Loucy (cell line): ENCODE measurements around the gene C1QL1.

ENCODE experiments used
- H2AFZ ChIP-seq: fragments of 200-600 bp; sonication (generic); 2 replicates; pipeline ENCODE4 v1.6.0; 2016; ENCODE audit warnings: antibody characterized with exemption, mild to moderate bottlenecking, low read length, moderate library complexity
- H3F3A ChIP-seq: fragments of 200-600 bp; 2 replicates; pipeline ENCODE4 v1.6.0; 2016; ENCODE audit warnings: antibody characterized with exemption, low read depth, mild to moderate bottlenecking
- H3K27me3 ChIP-seq: fragments of 200-600 bp; sonication (generic); 2 replicates; pipeline ENCODE4 v1.6.1; 2014; ENCODE audit warnings: low read length, mild to moderate bottlenecking; ENCODE audit not compliant: insufficient read depth, poor library complexity, severe bottlenecking
- H3K36me3 ChIP-seq: fragments of 200-600 bp; sonication (generic); 2 replicates; pipeline ENCODE4 v1.6.1; 2016; ENCODE audit warnings: low read length; ENCODE audit not compliant: insufficient read depth
- H3K4me1 ChIP-seq: fragments of 200-600 bp; sonication (generic); 2 replicates; pipeline ENCODE4 v1.5.1; 2014; ENCODE audit warnings: low read length, mild to moderate bottlenecking; ENCODE audit not compliant: insufficient read depth, poor library complexity, severe bottlenecking
- H3K4me2 ChIP-seq: fragments of 200-600 bp; sonication (generic); 2 replicates; pipeline ENCODE4 v1.6.0; 2014; ENCODE audit warnings: antibody characterized with exemption, low read length, low read depth, mild to moderate bottlenecking; ENCODE audit not compliant: poor library complexity, severe bottlenecking
- H3K4me3 ChIP-seq: fragments of 200-600 bp; sonication (generic); 2 replicates; pipeline ENCODE4 v1.5.1; 2014; ENCODE audit warnings: low read length, mild to moderate bottlenecking, mixed read lengths; ENCODE audit not compliant: poor library complexity, severe bottlenecking
- H3K79me2 ChIP-seq: fragments of 200-600 bp; sonication (generic); 2 replicates; pipeline ENCODE4 v1.6.1; 2014; ENCODE audit warnings: low read length; ENCODE audit not compliant: insufficient read depth
- H3K9ac ChIP-seq: fragments of 200-600 bp; sonication (generic); 2 replicates; pipeline ENCODE4 v1.6.0; 2014; ENCODE audit warnings: mild to moderate bottlenecking, low read depth, low read length, moderate library complexity; ENCODE audit not compliant: poor library complexity, severe bottlenecking
- H3K9me2 ChIP-seq: fragments of 200-600 bp; sonication (generic); replicated peaks from 2 replicates; pipeline ENCODE4 v1.6.1; 2016; ENCODE audit warnings: low read depth, low read length, mixed read lengths
- H3K9me3 ChIP-seq: fragments of 200-600 bp; sonication (generic); 2 replicates; pipeline ENCODE4 v1.6.1; 2014; ENCODE audit warnings: mild to moderate bottlenecking, antibody characterized with exemption, low read length, low read depth; ENCODE audit not compliant: insufficient read depth
- H4K20me1 ChIP-seq: fragments of 200-600 bp; sonication (generic); 2 replicates; pipeline ENCODE4 v1.6.0; 2014; ENCODE audit warnings: antibody characterized with exemption, low read length, mild to moderate bottlenecking; ENCODE audit not compliant: insufficient read depth, poor library complexity, severe bottlenecking
- EZH2phosphoT487 ChIP-seq: fragments of 200-600 bp; IDR thresholded peaks from 2 replicates; pipeline ENCODE4 v1.6.1; 2018; ENCODE audit warnings: antibody characterized with exemption, mild to moderate bottlenecking, moderate library complexity, borderline replicate concordance
- TF ChIP-seq, protein P1 (sequence below): fragments of 200-600 bp; sonication (generic); conservative IDR thresholded peaks from 2 replicates; pipeline ENCODE4 v1.5.1; 2014; ENCODE audit warnings: mild to moderate bottlenecking, antibody characterized with exemption, low read length

Gene C1QL1

DNA sequence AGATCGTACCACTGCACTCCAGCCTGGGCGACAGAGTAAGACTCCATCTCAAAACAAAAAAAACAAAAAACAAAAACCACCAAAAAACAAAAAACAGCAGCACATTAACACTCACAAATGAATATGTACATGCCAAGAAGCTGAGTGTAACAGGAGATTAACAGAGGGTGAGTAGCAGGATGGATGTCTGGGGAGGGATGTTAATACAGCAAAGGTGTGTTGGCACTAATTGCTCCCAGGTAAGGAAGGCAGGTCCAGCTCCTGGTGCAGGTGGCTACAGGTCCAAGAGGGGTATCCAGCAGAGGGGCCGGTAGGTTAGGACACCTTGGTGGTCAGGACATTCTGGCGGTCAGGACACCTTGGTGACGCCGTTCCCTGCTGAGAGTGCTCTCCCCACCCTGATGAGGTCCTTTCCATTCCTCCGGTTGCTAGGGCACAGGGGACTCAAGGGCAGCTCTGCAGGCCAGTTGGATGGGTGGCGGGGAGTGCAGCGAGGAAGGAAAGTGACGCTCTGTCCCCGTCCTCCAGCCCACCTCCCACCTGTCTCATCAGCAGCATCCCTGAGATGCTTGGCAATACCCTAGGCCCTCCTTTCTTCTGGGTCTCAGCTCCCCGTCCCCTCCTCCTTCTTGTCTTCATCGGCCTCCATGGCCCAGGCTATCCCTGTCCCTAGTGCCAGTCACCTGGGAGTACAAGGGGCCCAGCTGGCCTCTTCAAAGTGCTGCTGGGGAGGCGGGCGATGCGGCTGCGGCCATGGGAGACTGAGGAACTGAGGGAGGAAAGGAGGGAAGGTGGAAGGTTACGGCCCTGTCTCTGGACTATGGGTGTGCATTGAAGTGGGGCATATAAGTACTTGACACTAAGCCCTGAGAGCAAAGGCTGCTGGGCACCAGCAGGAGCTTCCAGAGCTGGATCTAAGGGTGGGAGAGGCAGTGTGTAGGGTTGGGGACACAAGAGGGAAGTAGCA, 42.1 kb downstream of the C1QL1 start:
- peaks cover 1% of the 10 kb centered on the region for H3K4me1 ChIP-seq
- no peaks in the 10 kb centered on the region for H3K9me3 ChIP-seq
- H2AFZ ChIP-seq, result no peak overlapping the region
- H3K36me3 ChIP-seq, result peaks cover 55% of the 10 kb centered on the region; the same call in 1 of the 2 replicates
- no peaks in the 10 kb centered on the region for H3K27me3 ChIP-seq
- no peak overlapping the region for H3K4me2 ChIP-seq
- H3F3A ChIP-seq, result 0 out of 2 replicates have a peak, but pooled peaks cover 3% of the 10 kb centered on the region
- H4K20me1 ChIP-seq, result no peaks in the 10 kb centered on the region
- TF ChIP-seq, protein P1, sequence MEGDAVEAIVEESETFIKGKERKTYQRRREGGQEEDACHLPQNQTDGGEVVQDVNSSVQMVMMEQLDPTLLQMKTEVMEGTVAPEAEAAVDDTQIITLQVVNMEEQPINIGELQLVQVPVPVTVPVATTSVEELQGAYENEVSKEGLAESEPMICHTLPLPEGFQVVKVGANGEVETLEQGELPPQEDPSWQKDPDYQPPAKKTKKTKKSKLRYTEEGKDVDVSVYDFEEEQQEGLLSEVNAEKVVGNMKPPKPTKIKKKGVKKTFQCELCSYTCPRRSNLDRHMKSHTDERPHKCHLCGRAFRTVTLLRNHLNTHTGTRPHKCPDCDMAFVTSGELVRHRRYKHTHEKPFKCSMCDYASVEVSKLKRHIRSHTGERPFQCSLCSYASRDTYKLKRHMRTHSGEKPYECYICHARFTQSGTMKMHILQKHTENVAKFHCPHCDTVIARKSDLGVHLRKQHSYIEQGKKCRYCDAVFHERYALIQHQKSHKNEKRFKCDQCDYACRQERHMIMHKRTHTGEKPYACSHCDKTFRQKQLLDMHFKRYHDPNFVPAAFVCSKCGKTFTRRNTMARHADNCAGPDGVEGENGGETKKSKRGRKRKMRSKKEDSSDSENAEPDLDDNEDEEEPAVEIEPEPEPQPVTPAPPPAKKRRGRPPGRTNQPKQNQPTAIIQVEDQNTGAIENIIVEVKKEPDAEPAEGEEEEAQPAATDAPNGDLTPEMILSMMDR, result no peak
- no peak for TF ChIP-seq EZH2phosphoT487
- no peaks in the 10 kb centered on the region for H3K9me2 ChIP-seq
- H3K9ac ChIP-seq, result no peak overlapping the region
- no peak overlapping the region for H3K4me3 ChIP-seq
- no peaks in the 10 kb centered on the region for H3K79me2 ChIP-seq

GRCh38 chr17:44924107-44924544, 44.0 kb downstream of the C1QL1 start:
- Histone ChIP-seq H3K4me1 (peaks cover 11% of the 10 kb centered on the region), H3F3A (0 out of 2 replicates have a peak, but pooled peaks cover 3% of the 10 kb centered on the region), H3K9ac (no peak overlapping the region), H3K79me2 (no peaks in the 10 kb centered on the region), H3K9me3 (no peaks in the 10 kb centered on the region), H3K36me3 (peaks cover 37% of the 10 kb centered on the region; the same call in 1 of the 2 replicates), H3K9me2 (no peaks in the 10 kb centered on the region), H4K20me1 (no peaks in the 10 kb centered on the region), H3K4me3 (no peak overlapping the region), H3K27me3 (no peaks in the 10 kb centered on the region), H3K4me2 (no peak overlapping the region), H2AFZ (no peak overlapping the region)
- TF ChIP-seq, protein P1, result no peak
- no peak for TF ChIP-seq EZH2phosphoT487

DNA sequence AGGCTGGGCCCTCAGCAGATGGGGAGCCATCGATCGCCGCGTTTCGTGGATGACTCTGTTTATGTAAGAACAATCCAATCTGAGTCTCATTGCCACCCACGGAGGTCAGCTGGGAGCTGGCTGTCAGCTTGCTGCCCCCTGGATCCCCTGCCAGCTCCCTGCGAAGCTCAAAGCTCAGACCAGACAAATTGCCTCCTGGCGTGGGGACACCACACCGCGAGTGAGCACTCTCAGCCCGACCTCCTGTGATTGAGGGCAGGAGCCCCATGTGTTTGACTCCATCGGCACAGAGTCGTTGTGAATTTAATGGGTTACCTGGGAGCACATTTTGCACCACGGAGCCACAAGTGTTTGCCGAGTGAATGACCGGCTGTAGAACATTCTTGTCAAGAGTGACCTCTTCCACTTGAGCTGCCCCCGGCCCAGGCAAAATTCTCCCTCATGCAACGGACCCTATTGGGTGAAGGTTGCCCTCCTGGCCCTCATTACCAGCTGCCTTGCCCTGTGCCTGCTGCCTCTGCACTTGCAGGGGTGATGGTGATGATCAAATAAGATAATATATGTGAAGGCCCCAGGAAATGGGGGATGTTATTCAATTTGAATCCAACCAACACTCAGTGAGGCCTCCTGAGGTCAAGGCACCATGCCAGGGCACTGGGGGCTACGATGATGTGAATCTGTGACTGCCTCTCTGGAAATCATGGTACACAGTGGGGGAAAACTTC, 45.2 kb downstream of the C1QL1 start:
- Histone ChIP-seq H4K20me1 (no peaks in the 10 kb centered on the region), H3K9ac (no peak overlapping the region), H3K9me2 (no peaks in the 10 kb centered on the region), H3K4me2 (no peak overlapping the region), H3K4me3 (no peak overlapping the region), H3K4me1 (peaks cover 11% of the 10 kb centered on the region), H3K27me3 (no peaks in the 10 kb centered on the region), H3K9me3 (no peaks in the 10 kb centered on the region), H3K36me3 (peaks cover 24% of the 10 kb centered on the region; the same call in 1 of the 2 replicates), H3K79me2 (no peaks in the 10 kb centered on the region), H3F3A (0 out of 2 replicates have a peak, but pooled peaks cover 3% of the 10 kb centered on the region), H2AFZ (no peak overlapping the region)
- TF ChIP-seq EZH2phosphoT487, result no peak
- TF ChIP-seq, protein P1, result no peak
